K562 (cell line): ENCODE results near the gene G6PD. TPM values are rescaled to one million over a fixed set of nuclear protein-coding genes. Genes with fewer than 3 reads are reported as not detected.

Experiments
- ATAC-seq: fragments of 200-7000 bp; cut with Tn5 transposase; 3 replicates; pipeline ENCODE4 v1.9.1; 2020; ENCODE audit warnings: moderate library complexity
- BruUV-seq: library from RNA; stranded (reverse); fragments of 400-500 nt; replicated peaks from 2 replicates; lab custom pipeline; 2021; lab: Mats Ljungman, UMichigan
- CTCF ChIA-PET: fragments of 300-600 bp; formaldehyde crosslinking; extraction: SDS; loops from one replicate; lab custom pipeline; 2021; ENCODE audit warnings: low intra/inter-chr PET ratio; lab: Yijun Ruan, JAX
- POLR2A ChIA-PET: fragments of 300-600, 350-650 bp; sonication (Branson Sonifier 250); formaldehyde crosslinking; extraction: SDS; loops from one replicate; lab custom pipeline; 2021; ENCODE audit warnings: antibody characterized with exemption, inconsistent platforms; lab: Yijun Ruan, JAX
- DNase-seq, 4 experiments: peaks; one replicate each; pipeline versions ENCODE4 v3.0.0 to v3.0.0-alpha.2; 2011 to 2018; ENCODE audit warnings: low spot score in 3 of 4, mixed read lengths in 3 of 4; ENCODE audit errors: extremely low read depth in 1 of 4
- FAIRE-seq: peaks from 2 replicates; lab custom pipeline; 2011; peaks lifted over from hg19 to GRCh38; lab: Jason Lieb, UNC
- H2AFZ ChIP-seq: 2 replicates; pipeline ENCODE4 v1.6.0; 2011; ENCODE audit warnings: low read depth, low read length, control low read depth, inconsistent platforms
- H3K27ac ChIP-seq: fragments of 200-600 bp; 3 replicates; pipeline ENCODE4 v1.8.0; 2011; ENCODE audit warnings: low read depth, mild to moderate bottlenecking, control low read depth, inconsistent platforms, low read length, moderate library complexity, mixed read lengths; ENCODE audit errors: extremely low read depth
- H3K27me3 ChIP-seq, 2 experiments: fragments of 300-600 bp in 1 of 2; 2 replicates in 1 of 2; 3 replicates in 1 of 2; pipeline versions ENCODE4 v1.6.0 to v1.8.0; 2011; ENCODE audit warnings: inconsistent platforms in 2 of 2, low read length in 2 of 2, mild to moderate bottlenecking in 1 of 2, mixed read lengths in 1 of 2, moderate library complexity in 1 of 2; ENCODE audit not compliant: control insufficient read depth in 2 of 2, insufficient read depth in 2 of 2
- H3K36me3 ChIP-seq: fragments of 300-600 bp; 3 replicates; pipeline ENCODE4 v1.8.0; 2011; ENCODE audit warnings: mild to moderate bottlenecking, low read length, inconsistent platforms; ENCODE audit not compliant: control insufficient read depth, insufficient read depth
- H3K4me1 ChIP-seq, 2 experiments: fragments of 200-600 bp in 1 of 2; replicated peaks in 1 of 2; 2 replicates in 1 of 2; 3 replicates in 1 of 2; pipeline versions ENCODE4 v1.5.1 to v1.8.0; 2011; ENCODE audit warnings: inconsistent platforms in 2 of 2, low read length in 2 of 2, mild to moderate bottlenecking in 1 of 2, mixed read lengths in 1 of 2, moderate library complexity in 1 of 2; ENCODE audit not compliant: control insufficient read depth in 2 of 2, insufficient read depth in 2 of 2
- H3K4me2 ChIP-seq: 2 replicates; pipeline ENCODE4 v1.6.1; 2011; ENCODE audit warnings: low read length, control low read depth, inconsistent platforms, mixed read lengths; ENCODE audit not compliant: insufficient read depth
- H3K4me3 ChIP-seq: fragments of 200-600 bp; sonication (generic), shearing (Covaris generic); 2 replicates; pipeline ENCODE4 v1.5.1; 2016; ENCODE audit warnings: control low read depth, inconsistent platforms
- H3K79me2 ChIP-seq: fragments of 200-600 bp; 3 replicates; pipeline ENCODE4 v1.8.0; 2011; ENCODE audit warnings: low read length, inconsistent platforms; ENCODE audit not compliant: control insufficient read depth, insufficient read depth
- H3K9ac ChIP-seq, 2 experiments: 2 replicates each; pipeline versions ENCODE4 v1.6.0 to v1.6.1; 2011; ENCODE audit warnings: low read depth in 2 of 2, low read length in 2 of 2, control low read depth in 1 of 2, inconsistent platforms in 1 of 2, mild to moderate bottlenecking in 1 of 2, mixed read lengths in 1 of 2; ENCODE audit not compliant: insufficient read depth in 1 of 2
- H3K9me1 ChIP-seq: one replicate; pipeline ENCODE4 v1.6.0; 2011; ENCODE audit warnings: inconsistent platforms, mild to moderate bottlenecking, low read length, moderate library complexity; ENCODE audit not compliant: control insufficient read depth, insufficient read depth
- H3K9me3 ChIP-seq: replicated peaks from 2 replicates; pipeline ENCODE4 v1.5.1; 2011; ENCODE audit warnings: low read depth, low read length, inconsistent platforms; ENCODE audit not compliant: control insufficient read depth, insufficient read depth
- H4K20me1 ChIP-seq: replicated peaks from 2 replicates; pipeline ENCODE4 v1.6.1; 2011; ENCODE audit warnings: low read length, inconsistent platforms, mixed read lengths; ENCODE audit not compliant: control insufficient read depth, insufficient read depth
- CHD1 ChIP-seq: fragments of 200-600 bp; sonication (generic); IDR thresholded peaks from one replicate; pipeline ENCODE4 v1.6.1; 2012; ENCODE audit warnings: mild to moderate bottlenecking, moderate library complexity, low read length, inconsistent platforms
- E2F6 ChIP-seq, 2 experiments: IDR thresholded peaks; 2 replicates each; pipeline ENCODE4 v1.6.1; 2011; ENCODE audit warnings: borderline replicate concordance in 1 of 2, control low read depth in 1 of 2, low read depth in 1 of 2, low read length in 1 of 2, mild to moderate bottlenecking in 1 of 2, mixed read lengths in 1 of 2, moderate library complexity in 1 of 2; ENCODE audit not compliant: insufficient read depth in 1 of 2, insufficient read length in 1 of 2, poor library complexity in 1 of 2, severe bottlenecking in 1 of 2; ENCODE audit errors: extremely low read depth in 1 of 2
- KLF13 ChIP-seq: fragments of 450-650 bp; IDR thresholded peaks from 2 replicates; pipeline ENCODE4 v1.6.1; 2016; ENCODE audit warnings: missing genetic modification characterization, low read depth, mild to moderate bottlenecking, missing compliant biosample characterization, moderate library complexity, borderline replicate concordance
- PHF21A ChIP-seq: fragments of 450-650 bp; IDR thresholded peaks from 2 replicates; pipeline ENCODE4 v1.6.1; 2017; ENCODE audit warnings: low read depth, borderline replicate concordance
- POLR2AphosphoS5 ChIP-seq: IDR thresholded peaks from 2 replicates; pipeline ENCODE4 v1.6.1; 2011; ENCODE audit warnings: mild to moderate bottlenecking, low read depth, low read length, moderate library complexity; ENCODE audit not compliant: control insufficient read depth, insufficient read depth
- RBM25 ChIP-seq: fragments of 200-400 bp; formaldehyde crosslinking; IDR thresholded peaks from 2 replicates; pipeline ENCODE4 v1.6.1; 2018; ENCODE audit warnings: low read length, low read depth, moderate library complexity; ENCODE audit not compliant: severe bottlenecking
- YY1 ChIP-seq, 3 experiments: IDR thresholded peaks; 2 replicates each; pipeline ENCODE4 v1.6.1; 2011; ENCODE audit warnings: low read length in 2 of 3, mild to moderate bottlenecking in 2 of 3, moderate library complexity in 2 of 3, borderline replicate concordance in 1 of 3, control low read depth in 1 of 3, low read depth in 1 of 3; ENCODE audit not compliant: insufficient read depth in 3 of 3, insufficient replicate concordance in 2 of 3, control insufficient read depth in 1 of 3, insufficient read length in 1 of 3; ENCODE audit errors: extremely low read depth in 1 of 3
- WGBS: fragments of 100-300 bp; shearing (Covaris generic); methylation state at CpG from one replicate; pipeline ENCODE4 v1.1.6; 2016; ENCODE audit warnings: low coverage, mixed read lengths; ENCODE audit not compliant: insufficient coverage; ENCODE audit errors: missing lambda C conversion rate; 5-methylcytosine and 5-hydroxymethylcytosine counted together
- in situ Hi-C: fragments of 300-500 bp; cut with MboI; formaldehyde crosslinking; loops from 4 replicates; pipeline ENCODE4 v1.15.0; 2018; ENCODE audit warnings: inconsistent platforms, mixed read lengths
- intact Hi-C: fragments of 100-400 bp; cut with micrococcal nuclease; formaldehyde crosslinking; loops from 2 replicates; pipeline ENCODE4 v1.14.2; 2022
- polyA plus RNA-seq, 8 experiments: library from polyadenylated mRNA; depleted of rRNA in 4 of 8; stranded (reverse) in 5 of 8; unstranded in 3 of 8; fragments of >200 nt; fragmentation: Nextera tagmentation in 2 of 8; fragmentation: Illumina TruSeq in 1 of 8; extraction: Ambion mirVana in 2 of 8; extraction: Trizol in 1 of 8; gene quantifications; 2 replicates each; pipeline versions ENCODE4 v1.2.1 to v1.2.3, GENCODE V29; 2011 to 2014; ENCODE audit warnings: inconsistent platforms in 1 of 8, missing spikeins in 1 of 8
- total RNA-seq, 7 experiments: library from RNA; depleted of rRNA in 6 of 7; stranded (reverse); fragments of >200 nt in 6 of 7; fragmentation: Illumina TruSeq in 2 of 7; extraction: Trizol in 2 of 7; gene quantifications; 2 replicates each; pipeline versions ENCODE4 v1.2.1 to v1.2.3, GENCODE V29; 2011 to 2021; ENCODE audit warnings: low replicate concordance in 1 of 7

Gene G6PD
- total and polyA plus RNA-seq, 9 of the 15 experiments (the other 6 are each of a cell fraction or from before 2014, with no cell fraction given): 2.9 to 222 (median 66.4) TPM

- TF ChIP-seq POLR2AphosphoS5 (peak; percentile 61), CHD1 (no peak), RBM25 (peak; percentile 19), PHF21A (no peak)
Measured at GRCh38 chrX:154547245-154548027, 790 bp upstream of the G6PD start, which contains the start of gene IKBKG (continued).

GRCh38 chrX:154545673-154546274 lies 872 bp downstream of the G6PD start:
- Histone ChIP-seq H3K9me1 (no peaks in the 10 kb centered on the region), H3K4me1 (peaks cover 46 to 56% of the 10 kb centered on the region in 2 experiments), H3K79me2 (peaks cover 81% of the 10 kb centered on the region), H4K20me1 (0 out of 2 replicates have a peak, but pooled peaks cover 8% of the 10 kb centered on the region), H3K36me3 (peaks cover 50% of the 10 kb centered on the region), H3K9me3 (no peaks in the 10 kb centered on the region), H3K27me3 (no peaks in the 10 kb centered on the region), H3K4me2 (peak overlapping the region; percentile 100), H3K4me3 (peak overlapping the region; percentile 98), H3K27ac (peak overlapping the region; percentile 98), H3K9ac (peak overlapping the region; percentile 95 to 99), H2AFZ (no peak overlapping the region)
- ATAC-seq (no peak), FAIRE-seq (no peak), DNase-seq (no peak)
- intact Hi-C loops (no loop called here), in situ Hi-C loops (loop anchor here (25.0 kb wide), 1 partner anchor 383 kb away; no protein-coding TSS in a partner anchor)
- CTCF ChIA-PET: no interaction called here
- peak in 1 of 2 experiments; percentile 5 for TF ChIP-seq E2F6 (IDR thresholded peaks at IDR 0.05; ENCODE audit: borderline replicate concordance in 1 of 2, extremely low read depth in 1 of 2, insufficient read depth in 1 of 2, insufficient read length in 1 of 2, low read depth in 1 of 2, low read length in 1 of 2, poor library complexity in 1 of 2, severe bottlenecking in 1 of 2)
- TF ChIP-seq POLR2AphosphoS5: peak; percentile 2; the same call in 1 of the 2 replicates
- TF ChIP-seq KLF13 (tag): no peak
- peak in 1 of 3 experiments; percentile 14 for TF ChIP-seq YY1 (IDR thresholded peaks at IDR 0.05; ENCODE audit: borderline replicate concordance in 1 of 3, control insufficient read depth in 1 of 3, extremely low read depth in 1 of 3, insufficient read depth in 3 of 3, insufficient read length in 1 of 3, insufficient replicate concordance in 2 of 3, low read depth in 1 of 3, low read length in 2 of 3)
- WGBS: 36% methylated on average over 12 of the region's 17 CpGs
- POLR2A ChIA-PET: interaction anchor here (0.6 to 1.6 kb wide), 5 partner anchors 19 to 195 kb away, joined by 3 to 4 read pairs (median 3); no protein-coding TSS in a partner anchor
- no TSS peak for BruUV-seq
